DMS 273 (cell line): ENCODE results near the gene MYH10.
"Not testable (repeated sequence)": the region's sequence is repeated elsewhere in the genome, so short reads cannot be mapped to it uniquely, and the experiment has no call there.

Experiments
- DNase-seq: peaks from one replicate; lab custom pipeline; 2025; ENCODE audit not compliant: unreplicated experiment; lab: John Stamatoyannopoulos, UW

MYH10 gene

DNA sequence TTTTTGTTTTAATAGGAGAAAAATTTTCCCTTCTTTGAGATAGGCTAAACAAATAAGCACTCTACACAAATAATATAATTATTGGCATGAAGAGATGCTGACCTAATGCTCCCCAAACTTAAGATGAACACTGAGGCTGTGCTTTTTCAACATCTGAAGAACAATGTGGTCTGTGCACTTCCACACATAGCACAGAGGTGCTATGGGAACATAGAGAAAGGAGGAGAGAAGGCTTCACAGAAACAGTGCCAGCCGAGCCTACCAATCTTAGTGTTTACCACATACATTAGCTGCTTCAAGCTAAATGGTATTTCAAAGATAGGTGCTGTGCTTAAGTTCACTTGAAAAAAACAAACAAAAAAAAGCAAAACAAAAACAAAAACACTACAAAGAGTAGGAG, 72.4 kb downstream of the MYH10 start:
- DNase-seq = no peak

DNA sequence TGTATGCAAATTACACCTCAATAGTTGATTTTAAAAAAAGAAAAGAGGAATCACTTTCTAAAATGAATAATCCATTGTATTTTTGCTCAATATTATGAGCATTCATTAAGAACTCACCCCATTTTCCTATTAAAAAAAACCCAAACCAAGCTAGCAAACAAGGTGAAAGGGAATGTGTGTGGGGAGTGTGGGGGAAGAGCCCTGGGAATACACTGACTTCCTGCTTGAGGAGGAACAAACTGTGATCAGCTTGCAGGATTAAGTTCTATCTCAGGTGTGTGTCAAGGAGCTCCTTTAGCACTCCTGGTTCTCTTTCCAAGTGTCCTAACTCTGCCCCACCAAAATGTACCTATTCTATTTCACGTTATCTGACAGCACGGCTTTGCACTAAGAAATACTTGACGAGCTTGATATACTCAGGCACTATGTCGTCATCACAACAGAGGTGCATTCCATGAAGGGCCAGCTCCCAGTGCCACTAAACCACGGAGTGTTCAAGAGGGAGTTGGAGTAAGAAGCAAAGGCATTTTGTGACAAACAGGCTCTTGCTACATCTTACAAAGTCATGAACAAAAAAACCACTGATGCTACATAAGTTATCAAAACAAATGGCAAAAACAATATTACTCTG, 73.2 kb downstream of the MYH10 start:
- DNase-seq = no peak

DNA sequence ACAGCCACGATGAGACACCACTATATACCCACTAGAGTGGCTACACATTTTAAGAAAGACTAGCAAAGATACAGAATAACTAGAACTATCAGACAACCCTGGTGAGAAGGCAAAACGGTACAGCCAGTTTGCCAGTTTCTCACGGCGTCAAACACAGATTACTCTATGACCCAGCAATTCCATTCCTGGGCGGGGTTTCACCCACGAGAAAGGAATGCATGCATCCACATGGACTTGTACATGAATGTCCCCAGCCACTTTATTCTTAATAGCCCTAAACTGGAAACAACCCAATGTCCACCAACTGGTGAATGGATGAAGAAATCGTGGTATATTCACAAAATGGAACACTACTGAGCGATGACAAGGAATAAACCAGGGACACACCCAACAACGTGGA, 74.5 kb downstream of the MYH10 start:
- no peak for DNase-seq

- DNase-seq = no peak
These were observed 75.5 kb downstream of the MYH10 start for GRCh38 chr17:8555062-8555461.

GRCh38 chr17:8552577-8553320, 77.8 kb downstream of the MYH10 start:
- no peak for DNase-seq

- no peak for DNase-seq
These were observed 87.7 kb downstream of the MYH10 start for GRCh38 chr17:8542599-8543502.

- not testable (repeated sequence) for DNase-seq
These were observed 90.5 kb downstream of the MYH10 start for GRCh38 chr17:8539976-8540375.

DNA sequence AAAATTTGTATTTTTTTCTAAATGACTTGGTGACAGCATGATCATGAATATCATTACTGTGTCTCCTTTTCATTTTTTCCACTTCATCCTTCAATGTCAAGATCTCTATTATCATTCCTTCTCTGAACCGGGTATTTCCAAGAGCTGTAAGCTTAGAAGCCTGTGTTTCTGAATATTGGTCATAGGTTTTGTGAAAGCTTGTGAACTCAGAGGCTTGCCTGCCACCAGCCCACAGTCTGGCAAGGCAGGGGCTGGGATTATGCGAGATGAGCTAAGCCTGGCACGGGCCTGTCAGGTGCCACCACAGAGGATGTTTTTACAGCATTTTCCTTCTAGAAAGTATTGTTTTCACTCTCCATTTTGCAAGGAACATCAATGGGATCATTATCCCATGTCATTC, 92.8 kb downstream of the MYH10 start:
- no peak for DNase-seq

- DNase-seq = no peak
These were observed 95.9 kb downstream of the MYH10 start for GRCh38 chr17:8534498-8535188.

GRCh38 chr17:8532021-8532420, 98.5 kb downstream of the MYH10 start:
- DNase-seq = no peak

- no peak for DNase-seq
These were observed 107.9 kb downstream of the MYH10 start for GRCh38 chr17:8522577-8522976.

- no peak for DNase-seq
These were observed 109.5 kb downstream of the MYH10 start for GRCh38 chr17:8520981-8521380.

- DNase-seq = no peak
These were observed 111.7 kb downstream of the MYH10 start for GRCh38 chr17:8518850-8519249.

DNA sequence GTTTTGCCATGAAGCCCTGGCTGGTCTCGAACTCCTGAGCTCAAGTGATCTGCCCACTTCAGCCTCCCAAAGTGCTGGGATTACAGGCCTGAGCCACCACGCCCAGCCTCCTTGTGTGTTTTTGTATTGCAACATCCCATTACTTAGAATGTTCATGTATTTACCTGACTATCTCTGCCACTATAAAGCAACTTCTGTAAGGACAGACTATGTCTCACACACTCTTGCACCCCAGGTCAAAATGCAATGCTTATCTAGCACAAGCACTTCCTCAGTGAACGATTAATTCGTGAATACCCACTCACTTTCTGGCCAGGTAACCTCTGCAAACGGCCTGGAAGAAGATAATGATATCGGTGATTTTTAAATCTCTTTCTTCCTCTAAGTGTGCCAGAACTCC, 112.2 kb downstream of the MYH10 start:
- no peak for DNase-seq

GRCh38 chr17:8514801-8515200, 115.7 kb downstream of the MYH10 start:
- no peak for DNase-seq

- DNase-seq = no peak
These were observed 124.4 kb downstream of the MYH10 start for GRCh38 chr17:8506145-8506544.

GRCh38 chr17:8504460-8505207, 125.9 kb downstream of the MYH10 start:
- DNase-seq = no peak

DNA sequence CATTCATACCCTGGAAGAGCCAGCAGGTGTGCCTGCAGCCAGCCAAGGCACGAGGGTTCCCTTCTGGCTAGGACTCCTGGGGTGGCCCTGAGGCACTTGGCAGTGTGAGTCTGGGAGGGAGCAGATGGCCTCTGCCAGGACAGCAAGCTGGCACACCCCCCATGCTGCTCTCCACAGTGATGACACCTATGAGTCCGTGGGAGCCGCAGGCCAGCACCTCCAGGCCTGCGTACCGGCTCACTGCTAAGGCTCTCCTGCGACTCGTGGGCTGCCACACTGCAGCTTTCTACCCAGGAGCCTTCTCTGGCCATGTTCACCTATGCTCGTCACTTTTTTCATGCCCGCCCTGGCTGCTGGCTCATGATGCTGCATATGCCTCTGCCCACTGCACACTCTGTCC, 126.7 kb downstream of the MYH10 start:
- peak; percentile 45 for DNase-seq

DNA sequence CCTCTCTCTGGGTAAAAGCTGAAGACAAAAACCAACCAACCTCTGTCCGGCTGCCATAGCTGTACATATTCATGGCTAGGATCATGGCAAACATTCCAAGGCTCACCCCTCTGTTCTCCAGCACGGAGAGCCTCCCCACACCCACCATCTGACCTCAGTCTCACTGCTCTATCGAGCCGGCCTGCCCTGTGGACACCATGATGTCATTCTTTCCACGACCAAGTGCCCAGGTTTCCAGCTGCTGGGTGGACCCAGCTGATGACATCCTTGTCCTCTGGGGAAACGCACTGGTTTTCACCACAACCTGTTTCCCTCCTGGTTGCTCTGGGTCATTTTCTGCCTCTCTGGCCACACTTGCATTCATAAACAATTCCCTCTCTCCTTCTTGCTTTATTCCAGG, 127.2 kb downstream of the MYH10 start:
- DNase-seq = no peak

- DNase-seq = no peak
These were observed 128.4 kb downstream of the MYH10 start for GRCh38 chr17:8502126-8502525.

DNA sequence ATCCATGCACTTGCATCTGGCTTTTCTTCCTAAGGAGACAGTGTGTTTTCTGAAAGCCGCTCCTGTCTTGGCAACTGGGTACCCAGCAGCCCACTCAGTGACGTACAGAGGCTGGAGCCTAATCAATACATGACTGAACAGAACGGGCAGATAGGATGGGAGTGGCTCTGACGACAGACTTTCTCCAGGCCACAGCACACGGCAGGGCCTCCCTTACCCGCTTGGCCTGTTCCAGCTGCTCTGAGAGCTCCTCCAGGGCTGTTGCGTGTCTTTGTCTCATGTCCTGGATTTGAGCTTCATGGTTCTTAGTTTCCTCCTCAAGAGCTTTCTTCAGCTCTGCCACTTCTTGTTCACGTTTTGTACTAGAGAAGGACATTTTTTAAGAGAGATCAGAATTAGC, 129.9 kb downstream of the MYH10 start:
- DNase-seq = no peak
